Measurements from ENCODE around the gene PIGM.

The PIGM gene

DNA sequence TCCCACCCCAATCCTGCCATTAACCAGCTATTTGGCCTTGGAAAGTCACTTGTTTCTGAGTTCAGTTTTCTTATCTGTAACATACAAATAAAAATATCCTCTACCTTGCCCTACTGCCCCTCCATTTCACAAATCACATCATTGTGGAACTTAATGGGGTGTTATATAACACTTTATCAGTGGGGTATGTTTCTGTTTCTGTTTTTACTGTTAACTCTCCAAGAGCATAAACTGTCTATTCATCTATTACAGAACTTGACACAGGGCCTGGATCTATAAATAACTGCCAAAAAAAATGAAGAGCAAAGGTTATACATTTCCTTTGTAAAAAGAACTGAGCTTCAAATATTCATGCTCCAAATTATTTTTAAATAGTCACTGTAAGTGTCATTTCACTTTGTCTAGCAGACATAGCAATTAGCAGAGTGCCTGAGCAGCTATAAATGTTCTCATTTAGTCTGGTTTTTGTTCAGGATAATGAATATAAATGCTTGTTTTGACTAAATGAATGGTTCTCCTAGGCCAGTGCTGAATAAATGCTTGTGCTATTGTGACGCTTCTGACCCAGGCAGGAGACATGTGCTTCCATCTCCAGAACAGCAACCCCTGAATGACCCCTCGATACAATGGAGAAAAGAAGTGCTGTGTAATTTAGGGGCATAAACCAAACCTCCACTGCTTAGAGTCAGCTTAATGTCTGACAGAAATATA lies 7.4 kb downstream of the PIGM start:
- Histone ChIP-seq H3K27ac (ENCODE audit: low read depth in 2 of 2, low read length in 2 of 2) (no peak overlapping the region), H3K9me3 (ENCODE audit: control insufficient read depth in 2 of 2, low read length in 2 of 2) (no peaks in the 10 kb centered on the region), H3K36me3 (ENCODE audit: control insufficient read depth in 2 of 2, insufficient read depth in 2 of 2, low read length in 2 of 2) (no peaks in the 10 kb centered on the region), H3K4me1 (ENCODE audit: control insufficient read depth in 2 of 2, insufficient read depth in 2 of 2, low read length in 2 of 2) (no peaks in the 10 kb centered on the region), H3K9ac (ENCODE audit: low read depth in 1 of 2, low read length in 2 of 2) (no peak overlapping the region), H3K27me3 (ENCODE audit: control insufficient read depth in 2 of 2, insufficient read depth in 2 of 2, low read length in 2 of 2) (no peaks in the 10 kb centered on the region), H3K4me3 (ENCODE audit: low read length in 2 of 2) (no peak overlapping the region)

DNA sequence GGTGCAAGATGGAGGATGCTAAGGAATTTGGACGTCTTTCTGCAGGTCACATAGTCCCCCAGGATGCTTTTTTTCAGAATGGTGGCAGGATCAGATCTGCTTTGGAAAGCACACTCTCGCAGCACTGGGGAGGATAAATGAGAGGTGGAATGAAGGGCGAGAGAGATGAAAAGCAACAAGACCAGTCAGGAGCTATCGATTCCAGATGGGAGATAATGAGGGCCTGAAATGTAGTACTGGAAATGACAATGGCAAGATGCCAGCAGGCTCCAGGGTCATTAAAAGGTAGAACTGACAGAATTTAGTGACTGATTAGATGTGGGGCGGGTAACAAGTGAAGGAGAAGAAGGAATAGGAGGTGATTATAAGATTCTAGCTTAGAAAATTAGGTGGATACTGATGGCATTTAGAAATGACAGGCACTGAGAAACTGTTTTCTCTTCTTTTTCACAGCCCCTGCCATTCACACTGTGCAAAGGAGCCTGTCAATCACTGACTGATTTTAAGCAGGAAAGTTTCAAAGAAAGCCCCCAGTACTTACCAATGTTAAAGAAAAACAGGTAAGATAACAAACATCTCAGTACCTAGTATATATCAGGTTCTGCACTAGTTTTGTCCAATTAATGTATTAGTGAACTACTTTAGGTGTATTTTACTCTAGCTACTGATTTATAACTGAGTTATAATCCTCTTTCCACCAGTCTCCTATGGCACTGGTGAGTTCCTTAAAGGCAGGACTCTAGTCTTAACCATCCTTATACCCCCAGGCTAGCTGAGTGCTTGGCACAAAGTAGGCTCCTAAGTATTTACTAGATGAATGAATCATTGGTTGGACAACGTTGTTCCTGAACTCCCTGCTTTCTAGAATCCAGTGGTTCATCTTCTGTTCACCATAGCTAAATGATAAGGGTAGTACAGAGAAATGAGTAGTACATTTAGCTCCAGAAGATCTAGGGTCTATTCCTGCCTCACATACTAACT lies 9.2 kb downstream of the PIGM start:
- Histone ChIP-seq H3K36me3 (ENCODE audit: control insufficient read depth in 2 of 2, insufficient read depth in 2 of 2, low read length in 2 of 2) (no peaks in the 10 kb centered on the region), H3K27me3 (ENCODE audit: control insufficient read depth in 2 of 2, insufficient read depth in 2 of 2, low read length in 2 of 2) (no peaks in the 10 kb centered on the region), H3K9me3 (ENCODE audit: control insufficient read depth in 2 of 2, low read length in 2 of 2) (no peaks in the 10 kb centered on the region), H3K4me3 (ENCODE audit: low read length in 2 of 2) (no peak overlapping the region), H3K4me1 (ENCODE audit: control insufficient read depth in 2 of 2, insufficient read depth in 2 of 2, low read length in 2 of 2) (no peaks in the 10 kb centered on the region), H3K9ac (ENCODE audit: low read depth in 1 of 2, low read length in 2 of 2) (no peak overlapping the region), H3K27ac (ENCODE audit: low read depth in 2 of 2, low read length in 2 of 2) (no peak overlapping the region)

DNA sequence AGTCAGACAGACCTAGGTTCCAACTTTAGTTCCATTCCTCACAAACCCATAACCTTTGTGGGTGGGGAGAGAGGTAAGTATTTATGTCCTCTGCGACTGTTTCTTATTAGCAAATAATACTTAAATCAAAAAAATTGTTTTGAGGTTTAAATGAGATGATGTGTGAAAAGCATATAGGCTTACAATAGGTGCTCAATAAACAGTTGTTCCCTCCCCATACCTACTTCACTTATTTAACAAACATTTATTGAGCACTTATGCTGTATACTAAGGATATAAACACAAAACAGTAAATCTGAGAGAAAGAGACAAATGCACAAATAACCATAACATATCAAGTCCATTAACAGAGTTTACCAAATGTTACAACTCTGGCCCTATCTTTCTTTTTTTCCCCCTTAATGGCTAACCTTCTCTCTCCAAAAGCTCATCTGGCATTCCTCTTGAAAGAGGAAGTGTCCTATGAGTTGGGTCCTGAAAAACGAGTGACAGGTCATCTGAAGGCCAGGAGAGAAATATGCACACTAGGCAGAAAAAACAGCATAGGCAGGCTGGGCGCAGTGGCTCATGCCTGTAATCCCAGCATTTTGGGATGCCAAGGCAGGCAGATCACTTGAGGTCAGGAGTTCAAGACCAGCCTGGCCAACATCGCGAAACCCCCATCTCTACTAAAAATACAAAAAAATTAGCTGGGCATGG lies 10.3 kb downstream of the PIGM start:
- no peaks in the 10 kb centered on the region for H3K36me3 ChIP-seq (ENCODE audit: control insufficient read depth in 2 of 2, insufficient read depth in 2 of 2, low read length in 2 of 2)
- no peaks in the 10 kb centered on the region for H3K27me3 ChIP-seq (ENCODE audit: control insufficient read depth in 2 of 2, insufficient read depth in 2 of 2, low read length in 2 of 2)
- H3K4me1 ChIP-seq (ENCODE audit: control insufficient read depth in 2 of 2, insufficient read depth in 2 of 2, low read length in 2 of 2): no peaks in the 10 kb centered on the region
- no peak overlapping the region for H3K4me3 ChIP-seq (ENCODE audit: low read length in 2 of 2)
- H3K9ac ChIP-seq (ENCODE audit: low read depth in 1 of 2, low read length in 2 of 2): no peak overlapping the region
- H3K27ac ChIP-seq (ENCODE audit: low read depth in 2 of 2, low read length in 2 of 2): no peak overlapping the region
- H3K9me3 ChIP-seq (ENCODE audit: control insufficient read depth in 2 of 2, low read length in 2 of 2): no peaks in the 10 kb centered on the region

DNA sequence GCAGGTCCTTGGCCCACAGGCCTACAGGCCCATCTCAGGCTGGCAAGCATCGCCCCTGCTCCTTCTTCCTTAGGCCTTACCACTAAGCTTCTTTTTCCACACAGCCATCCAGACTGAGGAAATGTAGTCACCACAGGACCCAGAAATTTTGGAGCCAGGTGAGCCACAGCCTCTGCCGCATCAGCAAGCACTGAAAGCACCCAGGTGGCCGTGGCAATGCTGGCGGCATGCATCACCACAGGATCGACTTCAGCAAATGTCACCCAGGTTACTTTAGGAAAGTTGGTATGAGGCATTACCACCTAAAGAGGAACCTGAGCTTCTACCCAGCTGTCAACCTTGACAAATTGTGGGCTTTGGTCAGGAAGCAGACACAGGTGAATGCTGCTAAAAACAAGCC lies 11.6 kb downstream of the PIGM start:
- H3K27ac ChIP-seq (ENCODE audit: low read depth in 2 of 2, low read length in 2 of 2): no peak overlapping the region

DNA sequence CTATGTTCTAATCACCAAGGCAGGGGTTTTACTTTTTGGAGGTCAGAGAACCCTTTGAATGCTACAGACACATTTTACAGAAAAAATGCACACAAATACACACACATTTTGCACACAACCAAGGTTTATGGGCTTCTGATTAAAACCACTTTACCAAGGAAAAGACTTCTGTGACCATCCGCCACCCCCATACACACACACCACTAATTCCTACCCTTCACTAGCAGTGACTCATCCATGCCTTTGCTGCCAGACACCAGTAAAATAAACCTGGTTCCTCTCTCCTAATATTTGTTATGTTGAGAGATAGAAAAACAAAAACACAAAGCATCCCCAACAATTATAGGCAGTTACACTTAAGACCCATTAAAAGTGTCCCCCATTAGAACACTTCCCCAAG lies 12.9 kb downstream of the PIGM start:
- Histone ChIP-seq H3K4me3 (ENCODE audit: low read length in 2 of 2) (no peak overlapping the region), H3K36me3 (ENCODE audit: control insufficient read depth in 2 of 2, insufficient read depth in 2 of 2, low read length in 2 of 2) (no peaks in the 10 kb centered on the region), H3K4me1 (ENCODE audit: control insufficient read depth in 2 of 2, insufficient read depth in 2 of 2, low read length in 2 of 2) (no peaks in the 10 kb centered on the region), H3K27me3 (ENCODE audit: control insufficient read depth in 2 of 2, insufficient read depth in 2 of 2, low read length in 2 of 2) (no peaks in the 10 kb centered on the region), H3K9me3 (ENCODE audit: control insufficient read depth in 2 of 2, low read length in 2 of 2) (no peaks in the 10 kb centered on the region), H3K27ac (ENCODE audit: low read depth in 2 of 2, low read length in 2 of 2) (no peak overlapping the region), H3K9ac (ENCODE audit: low read depth in 1 of 2, low read length in 2 of 2) (no peak overlapping the region)

More for the DNA sequence above, 11.6 kb downstream of the PIGM start:
- H3K27me3 ChIP-seq (ENCODE audit: control insufficient read depth in 2 of 2, insufficient read depth in 2 of 2, low read length in 2 of 2): no peaks in the 10 kb centered on the region
- no peak overlapping the region for H3K4me3 ChIP-seq (ENCODE audit: low read length in 2 of 2)
- H3K9me3 ChIP-seq (ENCODE audit: control insufficient read depth in 2 of 2, low read length in 2 of 2): no peaks in the 10 kb centered on the region
- no peaks in the 10 kb centered on the region for H3K36me3 ChIP-seq (ENCODE audit: control insufficient read depth in 2 of 2, insufficient read depth in 2 of 2, low read length in 2 of 2)
- no peaks in the 10 kb centered on the region for H3K4me1 ChIP-seq (ENCODE audit: control insufficient read depth in 2 of 2, insufficient read depth in 2 of 2, low read length in 2 of 2)
- no peak overlapping the region for H3K9ac ChIP-seq (ENCODE audit: low read depth in 1 of 2, low read length in 2 of 2)

DNA sequence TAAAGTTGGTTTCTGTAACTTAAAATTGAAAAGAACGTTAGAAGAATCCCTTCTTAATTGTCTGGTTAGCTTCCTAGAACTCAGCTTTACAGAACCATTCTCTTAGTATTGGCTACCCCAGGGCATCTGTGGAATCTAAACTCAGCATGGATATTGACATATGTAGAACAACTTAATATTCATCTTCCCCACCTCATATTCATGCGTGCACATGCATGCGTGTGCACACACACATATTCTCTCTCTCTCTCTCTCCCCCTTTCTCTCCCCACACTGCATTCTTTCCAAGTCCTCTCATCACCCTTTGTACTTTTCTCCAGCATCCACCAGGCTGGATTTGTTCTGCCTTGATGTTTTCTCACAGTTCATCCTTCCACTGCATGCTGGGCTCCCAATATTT lies 13.4 kb downstream of the PIGM start:
- Histone ChIP-seq H3K9ac (ENCODE audit: low read depth in 1 of 2, low read length in 2 of 2) (no peak overlapping the region), H3K27me3 (ENCODE audit: control insufficient read depth in 2 of 2, insufficient read depth in 2 of 2, low read length in 2 of 2) (no peaks in the 10 kb centered on the region), H3K9me3 (ENCODE audit: control insufficient read depth in 2 of 2, low read length in 2 of 2) (no peaks in the 10 kb centered on the region), H3K4me3 (ENCODE audit: low read length in 2 of 2) (no peak overlapping the region), H3K36me3 (ENCODE audit: control insufficient read depth in 2 of 2, insufficient read depth in 2 of 2, low read length in 2 of 2) (no peaks in the 10 kb centered on the region), H3K27ac (ENCODE audit: low read depth in 2 of 2, low read length in 2 of 2) (no peak overlapping the region), H3K4me1 (ENCODE audit: control insufficient read depth in 2 of 2, insufficient read depth in 2 of 2, low read length in 2 of 2) (no peaks in the 10 kb centered on the region)

DNA sequence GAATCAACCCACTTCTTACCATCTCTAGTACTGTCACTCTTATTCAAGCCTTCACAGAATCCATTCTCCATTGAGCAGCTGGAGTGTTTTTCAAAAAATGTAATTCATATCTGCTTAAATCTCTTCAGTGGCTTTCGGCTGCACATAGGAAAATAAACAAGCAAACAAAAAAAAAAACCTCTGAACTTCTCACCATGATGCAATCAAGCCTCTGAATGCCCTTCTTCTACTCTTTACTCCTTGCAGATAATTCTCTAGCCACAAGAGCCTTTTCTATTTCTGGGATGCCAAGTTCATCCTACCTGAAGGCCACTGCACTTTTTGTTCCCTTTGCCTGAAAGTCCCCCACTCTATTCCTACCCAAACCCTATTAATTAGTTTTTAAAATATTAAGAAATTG lies 14.2 kb downstream of the PIGM start:
- no peaks in the 10 kb centered on the region for H3K4me1 ChIP-seq (ENCODE audit: control insufficient read depth in 2 of 2, insufficient read depth in 2 of 2, low read length in 2 of 2)
- H3K27ac ChIP-seq (ENCODE audit: low read depth in 2 of 2, low read length in 2 of 2): no peak overlapping the region
- no peak overlapping the region for H3K9ac ChIP-seq (ENCODE audit: low read depth in 1 of 2, low read length in 2 of 2)
- no peaks in the 10 kb centered on the region for H3K27me3 ChIP-seq (ENCODE audit: control insufficient read depth in 2 of 2, insufficient read depth in 2 of 2, low read length in 2 of 2)
- no peaks in the 10 kb centered on the region for H3K9me3 ChIP-seq (ENCODE audit: control insufficient read depth in 2 of 2, low read length in 2 of 2)
- no peaks in the 10 kb centered on the region for H3K36me3 ChIP-seq (ENCODE audit: control insufficient read depth in 2 of 2, insufficient read depth in 2 of 2, low read length in 2 of 2)
- no peak overlapping the region for H3K4me3 ChIP-seq (ENCODE audit: low read length in 2 of 2)

DNA sequence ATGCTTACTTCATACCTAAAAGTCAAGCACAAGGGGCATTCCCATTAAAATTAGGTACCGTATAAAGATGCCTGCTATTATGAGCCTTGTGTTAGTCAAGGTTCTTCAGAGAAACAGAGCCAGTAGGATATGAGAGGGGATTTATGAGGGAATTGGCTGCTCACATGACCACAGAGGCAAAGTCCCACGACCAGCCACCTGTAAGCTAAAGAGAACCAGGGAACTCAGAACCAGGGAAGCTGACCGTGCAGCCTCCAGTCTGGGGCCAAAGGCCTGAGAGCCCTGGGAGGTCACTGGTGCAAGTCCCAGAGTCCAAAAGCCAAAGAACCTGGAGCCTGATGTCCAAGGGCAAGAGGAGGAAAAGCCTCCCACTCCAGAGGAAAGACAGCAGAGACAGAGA lies 20.0 kb downstream of the PIGM start:
- Histone ChIP-seq H3K27ac (ENCODE audit: low read depth in 2 of 2, low read length in 2 of 2) (no peak overlapping the region), H3K4me1 (ENCODE audit: control insufficient read depth in 2 of 2, insufficient read depth in 2 of 2, low read length in 2 of 2) (no peaks in the 10 kb centered on the region), H3K36me3 (ENCODE audit: control insufficient read depth in 2 of 2, insufficient read depth in 2 of 2, low read length in 2 of 2) (no peaks in the 10 kb centered on the region), H3K9me3 (ENCODE audit: control insufficient read depth in 2 of 2, low read length in 2 of 2) (no peaks in the 10 kb centered on the region), H3K27me3 (ENCODE audit: control insufficient read depth in 2 of 2, insufficient read depth in 2 of 2, low read length in 2 of 2) (no peaks in the 10 kb centered on the region), H3K9ac (ENCODE audit: low read depth in 1 of 2, low read length in 2 of 2) (no peak overlapping the region), H3K4me3 (ENCODE audit: low read length in 2 of 2) (no peak overlapping the region)

DNA sequence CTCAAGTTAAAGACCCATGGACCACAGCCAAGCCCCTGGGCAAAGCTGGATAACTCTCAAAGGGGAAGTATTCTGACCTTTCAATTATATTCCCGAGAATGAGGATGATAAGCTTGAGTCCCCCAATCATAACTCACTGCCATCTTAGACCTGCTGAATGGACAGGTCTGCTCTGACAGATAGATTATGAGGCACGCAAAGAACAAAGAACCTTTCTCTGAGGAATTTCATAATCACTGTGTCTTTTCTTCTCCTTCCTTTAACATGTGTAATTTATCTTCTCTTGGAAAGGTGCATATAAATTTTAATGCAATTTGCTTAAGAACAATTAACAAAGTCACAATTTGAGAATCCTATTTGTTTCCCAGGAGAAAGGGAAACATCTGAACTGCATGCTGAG lies 22.0 kb downstream of the PIGM start:
- Histone ChIP-seq H3K27ac (ENCODE audit: low read depth in 2 of 2, low read length in 2 of 2) (no peak overlapping the region), H3K9ac (ENCODE audit: low read depth in 1 of 2, low read length in 2 of 2) (no peak overlapping the region), H3K27me3 (ENCODE audit: control insufficient read depth in 2 of 2, insufficient read depth in 2 of 2, low read length in 2 of 2) (no peaks in the 10 kb centered on the region), H3K36me3 (ENCODE audit: control insufficient read depth in 2 of 2, insufficient read depth in 2 of 2, low read length in 2 of 2) (no peaks in the 10 kb centered on the region), H3K9me3 (ENCODE audit: control insufficient read depth in 2 of 2, low read length in 2 of 2) (no peaks in the 10 kb centered on the region), H3K4me3 (ENCODE audit: low read length in 2 of 2) (no peak overlapping the region), H3K4me1 (ENCODE audit: control insufficient read depth in 2 of 2, insufficient read depth in 2 of 2, low read length in 2 of 2) (no peaks in the 10 kb centered on the region)

DNA sequence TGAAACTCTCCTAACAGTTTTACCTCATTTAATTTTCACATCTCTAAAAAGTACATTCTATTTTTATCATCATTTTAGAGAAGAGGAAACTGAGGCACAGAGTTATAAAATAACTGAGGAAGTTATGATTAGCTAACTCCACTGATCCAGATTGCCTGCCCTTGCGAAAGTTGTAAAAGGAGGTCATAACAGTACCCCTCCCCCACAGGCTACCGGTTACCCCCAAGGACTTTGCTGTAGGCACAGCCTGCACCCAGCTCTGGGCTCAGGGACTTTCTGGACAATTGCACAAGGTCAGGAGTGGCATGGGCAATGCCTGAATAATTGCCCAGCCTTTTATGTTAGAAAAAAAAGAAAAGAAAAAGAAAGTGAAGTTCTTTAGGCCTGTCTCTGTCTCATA lies 22.7 kb downstream of the PIGM start:
- H3K9ac ChIP-seq (ENCODE audit: low read depth in 1 of 2, low read length in 2 of 2): no peak overlapping the region
- no peak overlapping the region for H3K27ac ChIP-seq (ENCODE audit: low read depth in 2 of 2, low read length in 2 of 2)
- H3K4me1 ChIP-seq (ENCODE audit: control insufficient read depth in 2 of 2, insufficient read depth in 2 of 2, low read length in 2 of 2): no peaks in the 10 kb centered on the region
- no peaks in the 10 kb centered on the region for H3K27me3 ChIP-seq (ENCODE audit: control insufficient read depth in 2 of 2, insufficient read depth in 2 of 2, low read length in 2 of 2)
- H3K9me3 ChIP-seq (ENCODE audit: control insufficient read depth in 2 of 2, low read length in 2 of 2): no peaks in the 10 kb centered on the region
- no peak overlapping the region for H3K4me3 ChIP-seq (ENCODE audit: low read length in 2 of 2)
- no peaks in the 10 kb centered on the region for H3K36me3 ChIP-seq (ENCODE audit: control insufficient read depth in 2 of 2, insufficient read depth in 2 of 2, low read length in 2 of 2)

All from mucosa of rectum (tissue), 2 donors.